Measurements from ENCODE around the gene JPH3. TPM values are rescaled to one million over a fixed set of nuclear protein-coding genes. Genes with fewer than 3 reads are reported as not detected.

The JPH3 gene
- total RNA-seq, 6 experiments from 2014 or later: 0.07 to 0.12 TPM; not detected in 4

DNA sequence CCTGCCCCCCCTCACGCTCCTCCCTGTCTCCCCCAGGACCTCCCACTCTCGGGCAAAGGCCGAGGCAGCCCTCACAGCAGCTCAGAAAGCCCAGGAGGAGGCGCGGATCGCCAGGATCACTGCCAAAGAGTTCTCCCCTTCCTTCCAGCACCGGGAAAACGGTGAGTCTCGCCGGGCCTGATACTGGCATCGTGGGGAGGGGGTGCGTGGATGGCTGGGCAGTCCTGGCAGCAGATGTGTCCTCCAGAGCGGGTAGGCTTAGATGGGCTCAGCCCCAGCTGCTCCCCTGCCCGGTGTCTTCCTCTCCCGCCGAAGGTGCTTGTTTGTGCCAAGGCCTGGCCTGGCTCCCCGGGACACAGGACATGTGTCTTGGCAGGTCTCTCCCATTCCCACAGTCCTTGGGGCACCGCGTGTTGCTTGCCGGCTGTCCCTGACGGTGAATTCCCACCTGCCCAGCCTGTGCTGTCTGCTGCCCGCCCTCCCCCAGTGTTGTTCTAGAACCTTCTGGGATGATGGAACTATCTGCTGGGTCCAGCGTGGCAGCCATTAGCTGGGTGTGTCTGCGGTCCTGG, 81.9 kb downstream of the JPH3 start:
- no peak for TF ChIP-seq POLR2A (IDR thresholded peaks at IDR 0.05)
- TF ChIP-seq CTCF (IDR thresholded peaks at IDR 0.05): no peak
- no peak for DNase-seq
- H3K36me3 ChIP-seq: no peaks in the 10 kb centered on the region
- no peaks in the 10 kb centered on the region for H3K4me1 ChIP-seq
- 83% methylated on average over 2 of the region's 24 CpGs for WGBS (ENCODE audit: insufficient coverage, low coverage, low lambda C conversion rate, missing lambda C conversion rate)
- H3K4me3 ChIP-seq: no peak overlapping the region
- intact Hi-C loops (cut with DNase I): no loop called here
- H3K27ac ChIP-seq: no peak overlapping the region
- H3K27me3 ChIP-seq: no peaks in the 10 kb centered on the region
- ATAC-seq: no peak
- no peaks in the 10 kb centered on the region for H3K9me3 ChIP-seq

GRCh38 chr16:87684711-87685404, 82.5 kb downstream of the JPH3 start:
- Histone ChIP-seq H3K27me3 (no peaks in the 10 kb centered on the region), H3K4me1 (no peaks in the 10 kb centered on the region), H3K36me3 (no peaks in the 10 kb centered on the region), H3K9me3 (no peaks in the 10 kb centered on the region), H3K4me3 (no peak overlapping the region), H3K27ac (no peak overlapping the region)
- intact Hi-C loops (cut with DNase I): no loop called here
- 100% methylated on average over 1 of the region's 35 CpGs for whole genome bisulfite sequencing (ENCODE audit: insufficient coverage, low coverage, low lambda C conversion rate, missing lambda C conversion rate)
- ATAC-seq: no peak
- DNase-seq: no peak
- no peak for TF ChIP-seq CTCF (IDR thresholded peaks at IDR 0.05)
- TF ChIP-seq POLR2A (IDR thresholded peaks at IDR 0.05): no peak

- Histone ChIP-seq H3K4me1 (no peaks in the 10 kb centered on the region), H3K27ac (no peak overlapping the region), H3K9me3 (no peaks in the 10 kb centered on the region), H3K27me3 (no peaks in the 10 kb centered on the region), H3K4me3 (no peak overlapping the region), H3K36me3 (no peaks in the 10 kb centered on the region)
- DNase-seq (no peak), ATAC-seq (no peak)
- intact Hi-C loops (cut with DNase I): no loop called here
- no CpG with 5 or more reads among the region's 19 CpGs for WGBS (ENCODE audit: insufficient coverage, low coverage, low lambda C conversion rate, missing lambda C conversion rate)
- no peak for TF ChIP-seq POLR2A (IDR thresholded peaks at IDR 0.05)
- TF ChIP-seq CTCF (IDR thresholded peaks at IDR 0.05): no peak
Measured at GRCh38 chr16:87685405-87685755, 83.1 kb downstream of the JPH3 start.

DNA sequence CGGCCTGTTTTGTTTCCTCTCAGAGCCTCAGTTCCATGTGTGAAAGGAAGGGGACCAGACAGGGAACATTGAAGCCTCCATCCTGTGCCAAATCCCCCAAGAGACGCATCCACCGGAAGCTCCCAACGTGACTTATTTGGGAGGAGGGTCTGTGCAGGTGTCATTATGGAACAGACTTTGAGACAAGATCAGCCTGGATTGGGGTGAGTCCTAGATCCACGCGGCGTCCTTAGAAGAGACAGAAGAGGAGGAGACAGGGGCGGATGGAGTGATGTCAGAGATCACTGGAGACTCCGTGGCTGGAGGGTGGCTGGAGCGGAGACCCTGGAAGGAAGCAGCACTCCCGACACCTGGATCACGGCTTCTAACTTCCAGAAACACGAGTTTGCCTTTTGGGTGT, 83.5 kb downstream of the JPH3 start:
- H3K9me3 ChIP-seq: no peaks in the 10 kb centered on the region
- no peaks in the 10 kb centered on the region for H3K4me1 ChIP-seq
- intact Hi-C loops (cut with DNase I): no loop called here
- no peak overlapping the region for H3K27ac ChIP-seq
- no peaks in the 10 kb centered on the region for H3K27me3 ChIP-seq
- whole genome bisulfite sequencing (ENCODE audit: insufficient coverage, low coverage, low lambda C conversion rate, missing lambda C conversion rate): 59% methylated on average over 8 of the region's 13 CpGs
- H3K36me3 ChIP-seq: no peaks in the 10 kb centered on the region
- TF ChIP-seq POLR2A (IDR thresholded peaks at IDR 0.05): no peak
- TF ChIP-seq CTCF (IDR thresholded peaks at IDR 0.05): no peak
- ATAC-seq: no peak
- no peak for DNase-seq
- no peak overlapping the region for H3K4me3 ChIP-seq
